Liver (tissue), 9 donors: ENCODE measurements around the gene PTPN14. TPM values are rescaled to one million over a fixed set of nuclear protein-coding genes. Genes with fewer than 3 reads are reported as not detected.

Experiments used
- DNase-seq: peaks from one replicate; pipeline ENCODE4 v3.0.0-alpha.2; 2017; ENCODE audit warnings: low spot score
- H3K27ac ChIP-seq, 2 donors: one replicate each; pipeline ENCODE4 v1.7.0; 2013; ENCODE audit warnings: inconsistent platforms in 2 of 2, low read length in 2 of 2, control low read depth in 1 of 2, low read depth in 1 of 2, mild to moderate bottlenecking in 1 of 2
- H3K27me3 ChIP-seq, 4 donors: one replicate each; pipeline versions ENCODE4 v1.6.1 to v1.7.0; 2013; ENCODE audit warnings: low read length in 3 of 4, inconsistent platforms in 1 of 4, mild to moderate bottlenecking in 1 of 4, moderate library complexity in 1 of 4; ENCODE audit not compliant: control insufficient read depth in 4 of 4, insufficient read depth in 4 of 4
- H3K36me3 ChIP-seq, 4 donors: one replicate each; pipeline versions ENCODE4 v1.6.1 to v1.7.0; 2013; ENCODE audit warnings: low read length in 3 of 4, mild to moderate bottlenecking in 3 of 4, low read depth in 1 of 4, moderate library complexity in 1 of 4; ENCODE audit not compliant: control insufficient read depth in 4 of 4, insufficient read depth in 3 of 4
- H3K4me1 ChIP-seq, 4 donors: one replicate each; pipeline versions ENCODE4 v1.6.1 to v1.7.0; 2013; ENCODE audit warnings: low read length in 3 of 4, mild to moderate bottlenecking in 3 of 4, moderate library complexity in 1 of 4; ENCODE audit not compliant: control insufficient read depth in 4 of 4, insufficient read depth in 4 of 4
- H3K4me3 ChIP-seq, 3 donors: one replicate each; pipeline versions ENCODE4 v1.6.1 to v1.7.0; 2013; ENCODE audit warnings: low read length in 3 of 3, control low read depth in 1 of 3, low read depth in 1 of 3, mild to moderate bottlenecking in 1 of 3
- H3K9ac ChIP-seq, 2 donors: one replicate each; pipeline ENCODE4 v1.7.0; 2013; ENCODE audit warnings: low read length in 2 of 2, mild to moderate bottlenecking in 2 of 2, moderate library complexity in 2 of 2, control low read depth in 1 of 2, low read depth in 1 of 2
- H3K9me3 ChIP-seq, 4 donors: one replicate each; pipeline versions ENCODE4 v1.6.1 to v1.7.0; 2013; ENCODE audit warnings: low read length in 3 of 4; ENCODE audit not compliant: control insufficient read depth in 4 of 4
- ATF3 ChIP-seq: IDR thresholded peaks from 2 replicates; pipeline ENCODE4 v1.6.1; 2016; ENCODE audit warnings: antibody characterized with exemption
- CTCF ChIP-seq: fragments of 150-350 bp; IDR thresholded peaks from 2 replicates; pipeline ENCODE4 v1.5.1; 2017; ENCODE audit warnings: improper control_type of control experiment, low read depth, low read length; ENCODE audit not compliant: missing input control
- FOXA1 ChIP-seq: IDR thresholded peaks from 2 replicates; pipeline ENCODE4 v1.6.1; 2016; ENCODE audit warnings: antibody characterized with exemption
- FOXA2 ChIP-seq: IDR thresholded peaks from 2 replicates; pipeline ENCODE4 v1.6.1; 2016; ENCODE audit warnings: antibody characterized with exemption
- GABPA ChIP-seq, 2 donors: IDR thresholded peaks in 1 of 2; conservative IDR thresholded peaks in 1 of 2; 2 replicates each; pipeline ENCODE4 v1.6.1; 2016; ENCODE audit warnings: antibody characterized with exemption in 2 of 2, mild to moderate bottlenecking in 1 of 2, moderate library complexity in 1 of 2
- HNF4A ChIP-seq, 2 donors: conservative IDR thresholded peaks; 2 replicates each; pipeline ENCODE4 v1.6.1; 2016; ENCODE audit warnings: antibody characterized with exemption in 2 of 2, mild to moderate bottlenecking in 2 of 2
- HNF4G ChIP-seq: IDR thresholded peaks from 2 replicates; pipeline ENCODE4 v1.6.1; 2016; ENCODE audit warnings: antibody characterized with exemption
- JUND ChIP-seq, 2 donors: IDR thresholded peaks; 2 replicates each; pipeline ENCODE4 v1.6.1; 2016; ENCODE audit warnings: antibody characterized with exemption in 2 of 2
- NR2F2 ChIP-seq: IDR thresholded peaks from 2 replicates; pipeline ENCODE4 v1.6.1; 2016; ENCODE audit warnings: antibody characterized with exemption
- RAD21 ChIP-seq, 2 donors: IDR thresholded peaks; 2 replicates each; pipeline ENCODE4 v1.6.1; 2016; ENCODE audit warnings: antibody characterized with exemption in 2 of 2, mild to moderate bottlenecking in 2 of 2
- REST ChIP-seq: IDR thresholded peaks from 2 replicates; pipeline ENCODE4 v1.6.1; 2016; ENCODE audit warnings: antibody characterized with exemption, mild to moderate bottlenecking
- RXRA ChIP-seq, 2 donors: IDR thresholded peaks; 2 replicates each; pipeline ENCODE4 v1.6.1; 2017 to 2018; ENCODE audit warnings: antibody characterized with exemption in 2 of 2, mild to moderate bottlenecking in 1 of 2
- TAF1 ChIP-seq: conservative IDR thresholded peaks from 2 replicates; pipeline ENCODE4 v1.6.1; 2016; ENCODE audit warnings: antibody characterized with exemption, mild to moderate bottlenecking
- YY1 ChIP-seq: IDR thresholded peaks from 2 replicates; pipeline ENCODE4 v1.6.1; 2016; ENCODE audit warnings: antibody characterized with exemption, mild to moderate bottlenecking
- ZBTB33 ChIP-seq: IDR thresholded peaks from 2 replicates; pipeline ENCODE4 v1.6.1; 2016; ENCODE audit warnings: antibody characterized with exemption
- whole genome bisulfite sequencing: extraction: QIAGEN DNeasy Blood & Tissue Kit; methylation state at CpG from one replicate; pipeline ENCODE4 v1.1.7; 2013; 5-methylcytosine and 5-hydroxymethylcytosine counted together
- polyA plus RNA-seq, 2 donors: library from polyadenylated mRNA; stranded (reverse) in 1 of 2; unstranded in 1 of 2; fragments of 200-250 nt in 1 of 2; fragments of >200 nt in 1 of 2; fragmentation: Nextera tagmentation in 1 of 2; extraction: Ambion mirVana in 1 of 2; gene quantifications; one replicate each; pipeline versions ENCODE4 v1.2.1 to v1.2.3, GENCODE V29; 2013 to 2015
- total RNA-seq, 2 donors: library from RNA; depleted of rRNA; stranded (reverse); fragments of >200 nt; gene quantifications; one replicate each; pipeline ENCODE4 v1.2.3, GENCODE V29; 2014
- donor health status: healthy.
- donor health status: healthy.
- donor health status: healthy.
- donor health status: healthy.
- donor health status: healthy.

Gene PTPN14
- total and polyA plus RNA-seq, 4 donors = 0.54 to 3.2 (median 1.5) TPM

GRCh38 chr1:214361636-214362035 is 189.8 kb downstream of the PTPN14 start (continued):
- no peak for TF ChIP-seq ZBTB33

- Histone ChIP-seq H3K4me3 (no peak overlapping the region), H3K9ac (no peak overlapping the region), H3K9me3 (no peaks in the 10 kb centered on the region), H3K36me3 (no peaks in the 10 kb centered on the region), H3K27ac (no peak overlapping the region), H3K4me1 (no peaks in the 10 kb centered on the region), H3K27me3 (no peaks in the 10 kb centered on the region)
- whole genome bisulfite sequencing = 88% methylated on average over 3 of the region's 3 CpGs
- TF ChIP-seq YY1 (no peak), GABPA (IDR thresholded peaks at IDR 0.05 in 1 of 2, conservative IDR thresholded peaks at IDR 0.05 in 1 of 2) (no peak), ZBTB33 (no peak), HNF4A (conservative IDR thresholded peaks at IDR 0.05) (no peak), NR2F2 (no peak), ATF3 (no peak), TAF1 (no peak), CTCF (no peak)
- no peak for DNase-seq
Measured at GRCh38 chr1:214360525-214361164, 190.8 kb downstream of the PTPN14 start.

GRCh38 chr1:214360116-214360515 is 191.3 kb downstream of the PTPN14 start:
- H3K9me3 ChIP-seq = no peaks in the 10 kb centered on the region

More at GRCh38 chr1:214360116-214360515, 191.3 kb downstream of the PTPN14 start:
- no peaks in the 10 kb centered on the region for H3K36me3 ChIP-seq
- TF ChIP-seq CTCF = no peak
- no peak for TF ChIP-seq TAF1
- TF ChIP-seq ATF3 = no peak
- no peak for TF ChIP-seq REST
- no peak for TF ChIP-seq JUND (IDR thresholded peaks at IDR 0.05)
- no peak for TF ChIP-seq RAD21 (IDR thresholded peaks at IDR 0.05)
- no peak for TF ChIP-seq HNF4G
- no peak for TF ChIP-seq GABPA (IDR thresholded peaks at IDR 0.05 in 1 of 2, conservative IDR thresholded peaks at IDR 0.05 in 1 of 2)
- TF ChIP-seq HNF4A (conservative IDR thresholded peaks at IDR 0.05) = no peak
- TF ChIP-seq FOXA2 = no peak
- no peak for TF ChIP-seq FOXA1
- no peak for TF ChIP-seq RXRA (IDR thresholded peaks at IDR 0.05)
- no peak for TF ChIP-seq YY1
- H3K27ac ChIP-seq = no peak overlapping the region
- 76% methylated on average over 5 of the region's 5 CpGs for WGBS
- no peaks in the 10 kb centered on the region for H3K27me3 ChIP-seq
- H3K4me3 ChIP-seq = no peak overlapping the region
- H3K9ac ChIP-seq = no peak overlapping the region
- DNase-seq = no peak
- H3K4me1 ChIP-seq = no peaks in the 10 kb centered on the region
